ENCODE measurements around the gene CACUL1. TPM values are rescaled to one million over a fixed set of nuclear protein-coding genes. Genes with fewer than 3 reads are reported as not detected.

Gene CACUL1
- total and polyA plus RNA-seq, 2 donors (not counting 3 experiments of a cell fraction or from before 2014, with no cell fraction given), result 6.0 to 35.1 TPM

GRCh38 chr10:118692872-118693271, 61.9 kb downstream of the CACUL1 start:
- TF ChIP-seq JUN (IDR thresholded peaks at IDR 0.05; ENCODE audit: borderline replicate concordance, insufficient read depth, insufficient read length, low read depth) (no peak), GATA2 (IDR thresholded peaks at IDR 0.05; ENCODE audit: insufficient read depth, insufficient read length, low read depth, low read length) (no peak), POLR2A (IDR thresholded peaks at IDR 0.05; ENCODE audit: low read depth, low read length) (no peak), CTCF (IDR thresholded peaks at IDR 0.05; ENCODE audit: extremely low read depth in 1 of 2, insufficient read depth in 1 of 2, low read depth in 1 of 2, low read length in 2 of 2) (no peak), EZH2 (IDR thresholded peaks at IDR 0.05; ENCODE audit: borderline replicate concordance, low read depth, low read length, severe bottlenecking) (no peak), MYC (IDR thresholded peaks at IDR 0.05; ENCODE audit: low read depth, low read length) (no peak), FOS (IDR thresholded peaks at IDR 0.05; ENCODE audit: borderline replicate concordance, insufficient read depth, low read length) (no peak), POLR2AphosphoS5 (IDR thresholded peaks at IDR 0.05; ENCODE audit: insufficient read depth, low read depth, low read length) (no peak)
- TF ChIP-seq, protein P1, sequence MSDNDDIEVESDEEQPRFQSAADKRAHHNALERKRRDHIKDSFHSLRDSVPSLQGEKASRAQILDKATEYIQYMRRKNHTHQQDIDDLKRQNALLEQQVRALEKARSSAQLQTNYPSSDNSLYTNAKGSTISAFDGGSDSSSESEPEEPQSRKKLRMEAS (IDR thresholded peaks at IDR 0.05; ENCODE audit: insufficient read depth, insufficient read length), result no peak
- Histone ChIP-seq H4K20me1 (replicated peaks; ENCODE audit: control insufficient read depth, extremely low read depth, insufficient read depth, low read length) (peaks cover 4% of the 10 kb centered on the region), H3K27me3 (ENCODE audit: control insufficient read depth in 2 of 2, insufficient read depth in 2 of 2, low read length in 2 of 2) (no peaks in the 10 kb centered on the region), H3K9me3 (replicated peaks; ENCODE audit: control insufficient read depth, insufficient read depth, low read length) (no peaks in the 10 kb centered on the region), H3K79me2 (ENCODE audit: control insufficient read depth, insufficient read depth, low read length) (no peaks in the 10 kb centered on the region), H3K4me2 (ENCODE audit: insufficient read depth, low read length) (no peak overlapping the region), H3K4me1 (ENCODE audit: control insufficient read depth, extremely low read depth, insufficient read depth, low read length) (no peaks in the 10 kb centered on the region), H3K4me3 (replicated peaks in 1 of 3; ENCODE audit: insufficient read depth in 1 of 3, low read depth in 1 of 3, low read length in 3 of 3) (no peak overlapping the region), H3K9me1 (replicated peaks; ENCODE audit: control insufficient read depth, extremely low read depth, insufficient read depth, low read length) (no peaks in the 10 kb centered on the region), H3K36me3 (ENCODE audit: control insufficient read depth in 2 of 2, extremely low read depth in 1 of 2, insufficient read depth in 2 of 2, low read length in 2 of 2) (no peaks in the 10 kb centered on the region), H3K27ac (ENCODE audit: insufficient read depth, low read depth, low read length) (no peak overlapping the region), H2AFZ (ENCODE audit: low read depth, low read length) (no peak overlapping the region), H3K9ac (replicated peaks; ENCODE audit: extremely low read depth, insufficient read depth, low read length) (no peak overlapping the region)
- DNase-seq (ENCODE audit: low read depth, low spot score) (no peak), FAIRE-seq (no peak)
- BruUV-seq (replicated peaks), result no TSS peak
- ChIA-PET CTCF (interaction anchor here (3.1 kb wide), 1 partner anchor 28 kb away, joined by 9 read pairs; no protein-coding TSS in a partner anchor), POLR2A (no interaction called here)
- dilution Hi-C loops (cut with MboI; ENCODE audit: extremely low pct_ligation_motif_present, low sequenced_read_pairs), result no loop called here
- intact Hi-C loops (cut with micrococcal nuclease), result no loop called here
